Body of pancreas (tissue), 4 donors: ENCODE measurements around the gene PFN1.

Source experiments
- CTCF ChIP-seq, 7 experiments: fragments of 450-650 bp in 4 of 7; fragments of 200-600 bp in 3 of 7; sonication (generic) in 3 of 7; IDR thresholded peaks; one replicate each; pipeline ENCODE4 v1.5.1; 2016 to 2019; ENCODE audit warnings: antibody characterized with exemption in 7 of 7
- POLR2A ChIP-seq, 3 donors: fragments of 450-650 bp; IDR thresholded peaks; one replicate each; pipeline ENCODE4 v1.6.1; 2016; ENCODE audit warnings: antibody characterized with exemption in 3 of 3, mild to moderate bottlenecking in 2 of 3

- TF ChIP-seq CTCF (IDR thresholded peaks at IDR 0.05) = no peak
- no peak for TF ChIP-seq POLR2A (IDR thresholded peaks at IDR 0.05)
Measured at GRCh38 chr17:4958102-4958501, 9.8 kb upstream of the PFN1 start.
